ENCODE results near the gene NCR3LG1.

NCR3LG1 gene

DNA sequence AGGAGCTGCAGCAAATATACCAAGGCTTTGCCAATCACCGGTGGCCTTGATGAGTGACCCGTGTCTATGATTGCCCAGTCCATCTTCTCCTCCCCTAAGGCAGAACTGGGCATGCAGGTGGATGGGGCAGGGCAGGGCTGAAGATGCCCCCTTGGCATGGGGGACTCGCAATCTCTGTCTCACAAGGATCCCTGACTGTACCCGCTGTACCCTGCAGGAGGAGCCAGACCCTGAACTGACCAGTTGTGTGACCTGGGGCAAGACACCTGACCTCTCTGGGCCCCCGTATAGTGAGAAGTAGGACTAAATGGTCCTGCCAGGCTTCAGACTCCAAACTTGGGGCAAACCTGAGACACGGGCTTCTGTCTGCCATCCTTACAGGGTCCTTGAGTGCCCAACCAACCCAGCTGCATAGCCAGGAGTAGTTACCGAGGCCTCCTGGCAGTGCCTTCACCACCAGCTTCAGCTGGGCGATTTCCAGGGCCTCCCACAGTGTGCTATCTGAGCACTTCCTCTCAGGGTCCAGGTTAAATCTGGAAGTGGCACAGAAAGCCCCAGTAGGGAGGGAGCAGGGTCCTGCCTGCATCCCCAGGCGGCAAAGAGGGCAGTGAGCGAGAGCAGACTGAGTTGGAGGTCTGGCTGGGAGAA lies 43.3 kb downstream of the NCR3LG1 start:
- no peak for DNase-seq

DNA sequence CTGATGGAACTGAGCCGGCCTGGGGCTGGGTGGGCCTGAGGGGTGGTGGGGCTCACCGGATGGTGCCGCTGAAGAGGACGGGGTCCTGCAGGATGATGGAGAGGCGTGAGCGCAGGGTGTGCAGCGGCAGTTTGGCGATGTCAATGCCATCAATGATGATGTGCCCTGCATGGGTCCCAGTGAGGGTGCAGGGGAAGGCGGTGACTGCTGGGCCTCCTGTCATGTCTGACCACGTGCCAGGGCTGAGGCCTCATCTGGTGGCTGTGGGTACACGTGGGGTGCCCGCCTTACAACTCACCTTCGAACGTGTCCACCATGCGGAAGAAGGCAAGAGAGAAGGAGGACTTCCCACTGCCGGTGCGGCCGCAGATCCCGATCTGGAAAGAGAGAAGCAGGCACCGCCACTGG lies 44.0 kb downstream of the NCR3LG1 start:
- DNase-seq = no peak

DNA sequence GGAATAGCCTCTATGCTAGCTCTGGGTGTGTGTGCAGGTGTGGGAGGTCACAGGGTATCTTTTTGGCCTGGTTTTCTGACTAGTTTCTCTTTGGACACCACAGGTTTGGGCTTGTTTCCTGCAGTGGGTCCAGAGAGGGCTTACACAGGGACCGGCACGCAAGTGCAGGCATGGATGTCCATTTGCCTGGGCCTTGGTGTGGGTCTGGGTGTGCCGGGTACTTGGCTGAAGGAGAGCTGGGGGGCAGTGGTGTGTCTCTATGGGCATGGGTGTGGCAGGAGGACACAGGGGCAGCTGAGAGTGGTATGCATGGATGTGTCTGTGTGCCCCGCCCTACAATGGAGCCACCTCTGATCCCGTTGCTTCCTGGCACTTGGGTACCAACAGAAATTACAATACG lies 44.4 kb downstream of the NCR3LG1 start:
- DNase-seq = no peak

DNA sequence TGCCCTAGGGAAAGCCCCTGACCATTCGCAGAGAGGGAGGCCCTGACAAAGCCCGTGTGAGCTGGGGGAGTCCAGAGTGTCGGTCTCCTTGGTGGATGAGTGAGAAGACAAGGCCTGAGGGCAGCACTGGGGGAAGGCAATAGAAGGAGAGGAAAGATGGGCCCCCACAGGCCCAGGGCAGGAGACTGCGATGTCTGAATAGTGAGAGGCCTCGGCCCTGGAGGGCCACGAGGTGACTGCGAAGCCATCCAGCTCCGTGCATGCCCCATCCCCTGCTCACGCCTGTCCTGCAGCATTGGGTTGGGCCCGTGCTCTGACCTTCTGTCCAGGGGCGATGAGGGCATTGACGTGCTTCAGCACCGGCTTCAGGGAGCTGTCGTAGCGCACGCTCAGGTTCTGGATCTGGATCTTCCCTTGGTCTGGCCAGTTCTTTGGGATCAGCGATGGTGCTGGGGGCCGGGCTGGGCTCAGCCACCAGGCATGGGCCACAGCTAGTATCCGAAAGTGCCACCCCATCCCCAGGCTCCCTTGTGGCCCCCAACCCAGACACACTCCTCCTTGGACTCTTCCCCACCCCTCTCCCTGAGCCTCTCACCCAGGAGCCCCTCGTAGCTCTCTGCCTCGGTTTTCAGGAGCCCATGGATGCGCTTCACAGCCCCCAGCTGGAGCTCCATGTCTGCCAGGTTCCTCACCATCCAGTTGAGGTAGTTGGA lies 45.2 kb downstream of the NCR3LG1 start:
- no peak for DNase-seq

DNA sequence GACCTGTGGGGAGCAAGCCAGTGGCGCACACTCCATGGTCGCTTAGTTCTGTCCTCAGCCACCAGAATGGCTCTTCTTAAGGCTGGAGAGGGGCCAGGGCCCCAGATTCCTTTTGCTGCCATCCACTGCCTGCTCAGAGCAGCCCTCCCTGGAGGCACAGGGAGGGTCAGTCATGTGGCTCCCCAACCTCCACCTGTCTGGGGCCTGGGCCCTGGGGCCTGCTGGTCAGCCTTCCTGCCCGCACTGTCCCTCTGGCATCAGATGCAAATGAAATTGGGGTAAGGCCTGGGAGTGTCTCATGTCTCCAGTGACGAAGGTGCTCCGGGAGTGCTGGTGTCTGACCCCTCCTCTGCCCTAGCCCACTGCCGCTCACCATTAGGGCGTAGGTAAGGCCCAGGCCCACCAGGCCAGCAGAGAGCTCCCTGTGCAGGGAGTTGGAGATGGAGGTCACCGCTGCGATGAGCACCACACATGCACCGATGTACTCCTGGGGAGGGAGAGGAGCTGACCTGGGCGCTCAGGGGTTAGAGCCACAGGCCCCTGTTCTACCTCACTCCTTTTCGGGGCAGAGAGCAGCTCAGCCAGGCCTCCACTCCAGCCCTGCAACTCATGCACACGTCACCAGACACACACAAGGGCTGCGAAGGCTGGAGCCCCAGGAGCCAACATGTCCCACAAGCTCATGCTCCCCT lies 45.9 kb downstream of the NCR3LG1 start:
- DNase-seq = no peak

DNA sequence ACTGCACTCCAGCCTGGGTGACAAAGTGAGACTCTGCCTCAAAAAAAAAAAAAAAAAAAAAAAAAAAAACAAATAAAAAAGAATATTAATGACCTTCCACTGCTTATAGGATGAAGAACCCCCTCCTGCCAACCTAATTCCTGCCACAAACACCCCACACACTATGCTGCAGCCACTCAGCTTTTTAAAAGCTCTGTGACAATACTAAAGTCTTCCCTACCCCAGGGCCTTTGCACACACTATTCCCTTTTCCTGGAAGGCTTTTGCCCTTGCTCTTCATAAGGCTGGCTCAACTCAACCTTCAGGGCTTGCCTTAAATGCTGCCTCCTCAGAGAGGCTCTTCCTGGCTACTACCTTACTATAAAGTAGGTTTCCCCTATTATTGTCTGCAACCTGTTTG lies 47.6 kb downstream of the NCR3LG1 start:
- no peak for DNase-seq

DNA sequence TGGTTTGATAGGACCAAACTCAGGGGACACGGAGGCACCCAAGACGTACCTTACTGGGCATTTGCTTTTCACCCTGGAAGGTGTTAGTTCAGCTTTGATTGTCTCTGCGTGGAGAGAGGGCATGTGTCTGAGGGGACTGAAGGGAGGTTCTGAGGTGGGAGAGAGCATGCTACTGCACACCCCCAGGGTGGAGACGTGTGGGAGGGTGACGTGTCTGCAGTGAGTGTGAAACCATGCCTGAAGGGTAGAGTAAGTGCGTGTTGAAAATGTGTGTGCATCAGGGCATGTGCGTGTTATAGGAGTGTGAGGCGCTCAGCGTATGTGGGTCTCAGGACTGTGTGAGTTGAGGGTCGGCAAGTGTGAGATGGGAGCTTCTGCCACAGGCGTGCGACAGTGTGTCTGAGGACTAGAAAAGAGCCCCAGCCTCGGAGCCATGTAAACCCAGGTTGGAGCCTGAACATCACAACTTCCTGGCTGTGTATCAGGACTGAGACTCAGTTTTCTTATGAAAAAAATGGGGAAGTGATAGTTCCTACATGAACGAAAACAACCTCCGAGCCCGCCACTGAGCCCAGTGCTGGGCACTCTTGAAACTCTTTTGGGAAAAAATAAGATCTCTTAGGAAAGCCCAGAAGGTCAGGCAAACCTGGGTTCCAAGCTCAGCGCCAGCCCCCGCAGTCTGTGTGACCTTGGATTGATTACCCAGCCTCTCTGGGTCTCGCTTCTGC lies 48.6 kb downstream of the NCR3LG1 start:
- DNase-seq = no peak

DNA sequence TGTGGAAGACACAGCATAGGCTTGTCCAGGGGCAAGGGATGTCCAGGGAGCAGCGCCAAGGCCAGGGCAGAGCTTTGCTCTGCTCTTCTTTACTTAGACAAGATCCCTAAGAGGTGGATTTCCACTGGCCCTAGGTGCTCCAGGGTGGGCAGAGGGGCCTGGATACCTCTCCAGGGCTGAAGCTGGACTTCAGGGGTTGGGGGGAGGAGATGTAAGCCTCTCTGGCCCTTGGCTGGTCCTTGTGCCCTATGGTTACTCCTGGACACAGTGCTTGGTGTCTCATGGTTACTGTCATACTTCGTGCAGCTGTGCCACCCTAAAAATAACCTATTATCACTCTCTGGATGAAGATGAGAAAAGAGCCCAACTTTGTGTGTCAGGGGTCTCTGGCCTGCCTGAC lies 49.7 kb downstream of the NCR3LG1 start:
- no peak for DNase-seq

DNA sequence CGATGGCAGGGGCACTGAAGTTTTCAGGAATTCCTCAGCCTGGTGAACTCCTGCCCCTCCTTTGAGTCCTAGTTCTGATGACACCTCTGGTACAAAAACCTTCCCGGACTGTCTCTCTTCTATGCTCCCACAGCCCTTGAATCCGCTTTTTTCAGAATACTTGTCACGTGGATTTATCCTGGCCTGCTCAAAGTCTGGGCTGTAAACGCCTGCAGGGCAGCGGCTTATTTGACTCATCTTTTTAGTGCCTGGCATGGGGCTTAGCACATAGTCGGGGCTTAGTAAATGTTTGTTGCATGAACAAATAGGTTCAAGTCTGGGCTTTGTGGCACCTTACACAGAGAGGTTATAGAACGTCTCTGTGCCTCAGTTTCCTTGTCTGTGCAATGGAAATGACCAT lies 50.2 kb downstream of the NCR3LG1 start:
- DNase-seq = no peak

DNA sequence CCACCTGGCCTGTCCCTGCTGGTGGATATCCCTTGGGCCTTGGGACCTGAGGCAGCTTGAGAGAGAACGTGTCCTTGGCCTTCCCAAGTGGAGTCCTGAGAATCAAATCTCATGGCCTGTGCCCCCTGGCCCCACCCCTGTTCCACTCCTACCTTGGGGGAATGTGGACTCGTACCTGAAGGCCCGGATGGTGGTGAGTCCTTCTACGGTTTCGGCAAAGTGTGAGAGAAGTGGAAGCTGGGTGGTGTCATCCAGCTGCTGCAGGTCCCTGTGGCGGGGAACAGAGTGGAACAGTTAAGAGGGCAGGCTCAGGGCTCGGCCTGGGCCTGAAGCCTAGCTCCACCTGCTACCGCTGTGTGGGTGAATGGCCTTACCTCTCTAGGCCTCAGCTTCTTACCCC lies 50.9 kb downstream of the NCR3LG1 start:
- no peak for DNase-seq

DNA sequence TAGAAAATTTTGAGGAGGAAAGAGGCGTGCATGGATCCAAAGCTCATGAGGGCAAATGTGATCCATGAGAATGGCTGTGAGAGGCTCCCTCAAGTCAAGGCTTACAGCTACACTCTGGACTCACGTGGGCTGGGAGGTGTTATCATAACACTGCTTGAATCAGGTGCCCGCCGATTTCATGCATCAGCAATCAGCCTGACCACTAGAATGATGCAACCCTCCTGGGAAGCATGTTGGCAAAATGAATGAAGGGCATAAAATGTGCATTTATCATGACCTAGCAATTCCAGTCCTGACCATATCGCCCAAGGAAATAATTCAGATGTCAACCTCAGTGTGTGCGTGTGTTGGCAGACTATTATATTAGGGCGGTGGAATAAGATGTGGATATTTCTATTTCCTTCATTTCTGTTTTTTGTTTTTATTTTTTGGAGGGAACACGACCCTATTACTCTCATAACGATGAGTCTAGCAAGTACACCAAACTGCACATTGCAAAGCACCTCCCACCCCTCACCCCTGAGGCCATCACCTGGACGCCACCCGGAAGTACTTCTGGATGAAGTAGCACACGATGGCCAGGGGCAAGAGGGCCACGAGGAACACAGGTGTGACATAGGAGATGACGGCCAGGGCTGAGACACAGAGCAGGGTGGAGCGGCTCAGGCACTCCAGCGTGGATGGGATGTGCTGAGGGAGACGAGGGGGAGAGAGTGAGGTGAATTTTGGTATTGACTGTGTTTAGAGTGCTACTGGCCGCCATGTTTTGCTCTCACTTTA lies 52.6 kb downstream of the NCR3LG1 start:
- no peak for DNase-seq

DNA sequence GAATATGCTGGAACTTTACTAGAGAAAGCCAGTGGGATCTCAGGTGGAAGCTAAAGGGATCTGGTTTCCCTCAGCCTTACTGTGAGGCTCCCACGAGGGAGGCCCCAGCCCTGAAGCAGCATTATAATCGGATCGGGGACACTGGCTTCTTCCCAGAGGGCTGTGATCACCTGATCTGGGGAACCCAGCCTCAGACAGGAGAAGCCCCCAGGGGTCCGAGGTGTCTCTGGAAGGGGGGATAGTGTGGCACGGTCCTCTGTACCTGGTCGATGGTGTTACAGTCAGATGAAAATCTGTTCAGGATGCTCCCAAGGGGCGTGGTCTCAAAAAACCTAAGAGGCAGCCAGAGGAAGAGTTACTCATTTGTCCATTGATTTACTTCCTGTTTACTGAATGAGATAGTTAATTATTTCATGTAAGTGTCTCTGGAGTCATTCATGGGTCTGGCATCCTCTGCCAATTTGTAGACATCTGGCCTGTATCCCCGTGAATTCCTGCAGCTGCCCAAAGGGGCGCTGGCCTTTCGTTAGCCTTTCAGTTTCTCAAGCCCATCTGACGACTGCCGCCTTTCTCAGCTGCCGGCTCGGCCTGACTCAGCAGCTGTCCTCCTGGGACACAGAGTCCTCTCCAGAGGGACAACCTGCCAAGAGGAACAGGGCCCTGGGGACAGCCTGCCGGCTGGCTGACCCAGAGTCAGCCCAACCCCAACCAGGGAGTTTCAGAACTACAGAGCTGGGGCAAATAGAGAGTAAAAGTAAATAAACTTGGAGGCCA lies 53.8 kb downstream of the NCR3LG1 start:
- no peak for DNase-seq

DNA sequence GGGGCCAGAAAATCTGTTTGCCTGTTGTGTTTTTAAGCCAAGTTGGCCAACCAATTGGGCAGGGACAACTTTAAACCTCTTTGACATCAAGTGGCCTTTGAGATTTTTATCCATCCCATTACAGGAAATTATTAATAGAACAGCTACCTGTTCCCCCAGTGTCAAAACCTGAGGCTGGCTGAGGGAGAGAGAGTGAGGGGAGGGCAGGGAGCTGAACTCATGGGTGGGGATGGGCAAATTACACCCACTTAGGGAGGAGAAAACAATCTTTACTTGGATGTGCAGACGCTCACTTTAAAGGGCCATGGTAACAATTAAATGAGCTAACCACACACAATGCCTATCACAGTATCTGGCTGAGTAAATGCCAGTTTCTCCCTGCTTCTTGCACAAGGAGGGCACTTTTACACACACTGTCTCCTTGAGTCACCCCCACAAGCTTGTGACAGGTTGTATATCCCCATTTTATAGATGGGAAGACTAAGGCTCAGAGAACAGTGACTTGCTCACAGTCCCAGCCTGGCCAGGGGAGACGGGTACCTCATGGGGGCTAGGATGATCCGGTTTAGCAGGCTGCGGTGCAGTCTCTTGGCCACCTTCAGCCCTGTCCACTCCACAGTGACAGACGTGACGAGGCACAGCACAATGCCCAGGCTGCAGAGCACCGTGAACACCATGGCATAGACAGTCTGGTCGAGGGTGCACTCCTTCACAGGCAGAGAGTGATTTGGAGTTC lies 54.6 kb downstream of the NCR3LG1 start:
- no peak for DNase-seq

DNA sequence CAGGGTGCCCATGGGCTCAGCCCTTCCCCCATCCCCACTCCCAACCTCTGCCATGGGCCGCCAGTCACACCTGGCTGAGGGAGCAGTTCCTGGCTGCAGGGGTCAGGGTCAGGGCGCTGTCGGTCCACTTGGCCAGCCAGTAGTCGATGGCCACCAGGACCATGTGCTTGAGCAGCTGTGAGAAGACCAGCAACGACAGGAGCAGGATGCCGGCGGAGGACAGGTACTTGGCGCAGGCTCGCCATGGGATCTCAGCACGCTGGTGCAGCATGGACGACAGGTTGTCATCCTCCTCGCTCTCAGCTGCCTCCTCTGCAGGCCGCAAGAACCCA lies 55.2 kb downstream of the NCR3LG1 start:
- DNase-seq = no peak

DNA sequence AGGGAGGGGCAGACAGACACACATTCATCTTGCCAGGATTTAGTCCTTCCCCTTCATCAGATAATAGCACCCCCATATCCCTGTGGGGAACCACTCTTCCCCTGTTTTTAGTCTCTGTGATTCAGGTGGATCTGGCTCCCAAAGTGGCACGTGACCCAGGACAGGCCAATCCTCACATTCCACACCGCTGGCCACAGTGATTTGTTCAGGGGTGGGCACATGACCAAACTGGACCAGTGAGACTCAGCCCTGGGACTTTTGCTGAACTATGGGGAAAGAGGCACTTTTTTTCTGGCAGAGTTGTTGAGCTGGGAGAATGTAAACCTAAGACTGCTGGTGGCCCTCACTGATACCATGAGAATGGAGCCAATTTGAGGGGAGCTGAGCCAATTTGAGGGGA lies 56.0 kb downstream of the NCR3LG1 start:
- DNase-seq = no peak

DNA sequence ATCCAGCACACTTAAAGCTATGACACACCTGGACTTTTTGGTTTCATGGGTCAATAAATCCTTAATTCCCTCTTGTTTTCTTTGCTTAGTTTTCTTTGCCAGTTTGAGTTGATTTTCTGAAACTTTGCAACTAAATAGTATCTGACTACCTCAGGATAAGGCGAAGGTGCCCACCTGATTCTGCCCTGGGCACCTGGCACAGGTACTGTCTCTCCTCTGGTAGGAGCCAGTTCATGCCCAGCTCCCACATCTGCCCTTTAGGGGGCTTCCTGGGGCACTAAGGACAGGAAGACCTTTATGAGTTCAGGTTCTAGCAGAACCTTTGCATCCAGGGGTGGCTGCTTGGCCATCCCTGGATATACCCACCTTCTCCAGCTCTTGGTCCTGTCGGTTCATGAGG lies 56.4 kb downstream of the NCR3LG1 start:
- no peak for DNase-seq

DNA sequence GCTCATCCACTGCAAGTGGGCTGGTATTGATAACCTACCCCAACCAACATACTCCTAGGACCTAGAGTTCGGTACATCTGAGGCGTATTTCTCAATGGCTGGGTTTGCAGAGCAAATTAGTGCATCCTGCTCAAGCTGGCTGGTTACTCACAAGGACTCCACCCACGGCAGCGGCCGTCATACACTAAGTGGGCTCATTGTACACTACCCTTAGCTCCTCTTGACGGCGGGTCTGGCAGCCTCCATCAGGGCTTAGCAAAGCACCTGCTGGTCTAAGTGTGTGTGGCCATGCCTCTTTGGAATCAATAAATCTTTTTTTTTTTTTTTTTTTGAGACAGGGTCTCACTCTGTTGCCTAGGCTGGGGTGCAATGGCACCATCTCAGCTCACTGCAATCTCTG lies 57.0 kb downstream of the NCR3LG1 start:
- no peak for DNase-seq

DNA sequence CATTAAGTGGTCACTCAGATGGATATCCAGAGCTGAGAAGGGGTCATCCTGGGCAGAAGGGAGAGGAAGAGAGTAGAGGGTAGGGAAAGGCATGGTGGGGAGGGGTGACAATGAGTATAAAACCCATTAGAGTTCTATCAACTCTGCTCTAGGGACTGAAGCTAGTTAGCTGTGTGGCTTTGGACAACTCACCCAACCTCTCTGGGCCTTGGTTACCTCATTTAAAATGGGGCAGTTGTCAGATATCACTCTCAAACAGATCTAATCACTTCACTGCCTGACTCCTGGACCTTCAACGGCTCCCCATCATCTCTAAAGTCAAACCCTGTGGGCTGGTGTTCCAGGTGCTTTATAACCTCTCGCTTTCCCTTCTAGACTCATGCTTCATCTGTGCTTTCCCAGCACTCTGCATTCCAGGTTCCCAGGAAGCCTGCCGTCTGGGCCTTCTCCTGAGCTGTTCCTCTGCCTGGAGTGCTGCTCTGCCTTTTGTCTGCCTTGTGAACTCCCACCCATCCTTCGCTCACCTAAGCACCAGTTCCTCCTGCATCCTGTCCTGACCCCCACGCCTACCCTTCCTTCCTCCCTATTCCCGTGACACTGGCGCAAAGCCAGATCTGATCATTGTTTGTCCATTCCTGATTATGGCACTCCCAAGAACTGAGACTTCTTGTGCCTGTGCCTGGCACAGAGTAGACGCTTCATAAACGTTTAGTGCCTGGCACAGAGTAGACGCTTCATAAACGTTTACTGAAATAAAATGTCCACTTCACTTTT lies 59.2 kb downstream of the NCR3LG1 start:
- no peak for DNase-seq

DNA sequence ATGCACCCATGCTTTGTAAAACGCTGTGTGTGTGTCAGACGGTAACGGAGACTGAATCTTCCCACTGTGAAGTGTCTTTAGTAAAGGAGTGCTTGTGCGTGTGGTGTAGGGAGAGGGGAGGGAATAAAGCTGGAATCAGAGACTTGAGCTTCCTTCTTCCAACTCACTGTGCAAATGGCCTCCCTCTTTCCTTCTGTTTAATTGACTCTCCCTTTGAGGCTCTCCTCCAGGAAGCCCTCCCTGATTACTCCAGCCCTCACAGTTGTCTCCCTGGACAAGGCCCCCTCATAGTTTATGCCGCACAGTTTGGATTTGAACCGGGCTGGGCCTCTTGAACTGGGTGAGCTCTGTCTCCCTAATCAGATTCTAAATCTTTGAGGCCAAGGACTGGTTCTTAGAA lies 59.8 kb downstream of the NCR3LG1 start:
- DNase-seq = no peak

DNA sequence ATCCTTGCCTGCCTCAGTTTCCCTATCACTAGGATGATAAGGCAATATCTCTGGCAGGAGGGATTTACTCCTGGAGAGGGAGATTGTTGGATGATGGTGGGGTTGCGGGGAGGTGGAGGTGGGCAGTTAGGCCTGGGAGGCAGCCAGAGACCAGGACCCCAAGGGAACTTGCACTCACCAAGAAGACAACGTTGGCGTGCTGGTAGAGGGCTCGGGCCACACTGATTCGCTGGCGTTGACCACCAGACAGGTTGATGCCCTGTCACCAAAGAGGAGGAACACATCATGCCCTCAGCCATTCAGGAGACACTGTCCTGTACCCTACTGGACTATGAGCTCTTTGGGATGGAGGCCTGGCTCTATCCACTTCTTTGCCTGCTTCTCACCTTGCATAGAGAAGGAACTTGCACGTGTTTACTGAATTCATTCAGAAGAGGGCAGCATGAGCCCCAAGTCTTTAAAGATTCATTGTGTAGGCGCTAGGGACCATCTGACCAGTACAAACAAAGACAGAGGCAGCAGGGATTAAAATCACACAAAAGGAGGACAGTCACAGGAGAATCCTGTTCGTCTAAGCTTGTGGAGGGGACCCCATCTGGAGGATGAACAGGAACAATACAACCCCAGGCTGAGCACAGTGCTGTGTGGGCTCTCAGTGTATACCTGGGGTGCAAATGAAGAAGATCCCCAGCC lies 61.0 kb downstream of the NCR3LG1 start:
- no peak for DNase-seq
